ENCODE data around the gene SLF2.

Gene SLF2

DNA sequence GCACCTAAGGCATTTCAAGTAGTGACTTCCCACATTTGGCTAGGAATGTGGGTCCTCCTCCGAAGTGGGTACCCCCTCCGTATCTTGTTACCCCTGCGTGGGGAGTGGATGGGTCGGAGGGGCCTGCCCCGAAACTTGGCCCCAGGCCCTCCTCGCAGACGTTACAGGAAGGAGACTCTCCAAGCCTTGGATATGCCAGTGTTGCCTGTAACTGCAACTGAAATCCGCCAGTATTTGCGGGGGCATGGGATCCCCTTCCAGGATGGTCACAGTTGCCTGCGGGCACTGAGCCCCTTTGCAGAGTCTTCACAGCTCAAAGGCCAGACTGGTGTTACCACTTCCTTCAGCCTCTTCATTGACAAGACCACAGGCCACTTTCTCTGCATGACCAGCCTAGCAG, 75.4 kb downstream of the SLF2 start:
- Histone ChIP-seq H3K4me3 (ENCODE audit: low read depth, low read length, poor library complexity, severe bottlenecking) (peak overlapping the region; percentile 88), H3K27me3 (ENCODE audit: insufficient read depth, low read length) (no peaks in the 10 kb centered on the region), H3K9me3 (ENCODE audit: low read length) (no peaks in the 10 kb centered on the region), H3K9ac (ENCODE audit: low read length) (peak overlapping the region; percentile 86), H2AFZ (ENCODE audit: low read length) (no peak overlapping the region), H4K20me1 (ENCODE audit: insufficient read depth, low read length) (no peaks in the 10 kb centered on the region), H3K4me2 (ENCODE audit: low read length) (peak overlapping the region; percentile 95), H3K9me2 (ENCODE audit: low read depth, low read length) (no peaks in the 10 kb centered on the region), H3F3A (ENCODE audit: insufficient read depth, low read length) (no peaks in the 10 kb centered on the region), H3K79me2 (ENCODE audit: insufficient read depth, low read length) (peaks cover 15% of the 10 kb centered on the region), H3K4me1 (ENCODE audit: insufficient read depth, low read length, severe bottlenecking) (peaks cover 16% of the 10 kb centered on the region), H3K36me3 (ENCODE audit: insufficient read depth, low read length) (peaks cover 32% of the 10 kb centered on the region), H3K27ac (ENCODE audit: low read depth, low read length, poor library complexity, severe bottlenecking) (no peak overlapping the region)
- TF ChIP-seq EZH2 (IDR thresholded peaks at IDR 0.05; ENCODE audit: borderline replicate concordance, low read length), result no peak
- TF ChIP-seq, protein P1, sequence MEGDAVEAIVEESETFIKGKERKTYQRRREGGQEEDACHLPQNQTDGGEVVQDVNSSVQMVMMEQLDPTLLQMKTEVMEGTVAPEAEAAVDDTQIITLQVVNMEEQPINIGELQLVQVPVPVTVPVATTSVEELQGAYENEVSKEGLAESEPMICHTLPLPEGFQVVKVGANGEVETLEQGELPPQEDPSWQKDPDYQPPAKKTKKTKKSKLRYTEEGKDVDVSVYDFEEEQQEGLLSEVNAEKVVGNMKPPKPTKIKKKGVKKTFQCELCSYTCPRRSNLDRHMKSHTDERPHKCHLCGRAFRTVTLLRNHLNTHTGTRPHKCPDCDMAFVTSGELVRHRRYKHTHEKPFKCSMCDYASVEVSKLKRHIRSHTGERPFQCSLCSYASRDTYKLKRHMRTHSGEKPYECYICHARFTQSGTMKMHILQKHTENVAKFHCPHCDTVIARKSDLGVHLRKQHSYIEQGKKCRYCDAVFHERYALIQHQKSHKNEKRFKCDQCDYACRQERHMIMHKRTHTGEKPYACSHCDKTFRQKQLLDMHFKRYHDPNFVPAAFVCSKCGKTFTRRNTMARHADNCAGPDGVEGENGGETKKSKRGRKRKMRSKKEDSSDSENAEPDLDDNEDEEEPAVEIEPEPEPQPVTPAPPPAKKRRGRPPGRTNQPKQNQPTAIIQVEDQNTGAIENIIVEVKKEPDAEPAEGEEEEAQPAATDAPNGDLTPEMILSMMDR (IDR thresholded peaks at IDR 0.05; ENCODE audit: low read length), result no peak

DNA sequence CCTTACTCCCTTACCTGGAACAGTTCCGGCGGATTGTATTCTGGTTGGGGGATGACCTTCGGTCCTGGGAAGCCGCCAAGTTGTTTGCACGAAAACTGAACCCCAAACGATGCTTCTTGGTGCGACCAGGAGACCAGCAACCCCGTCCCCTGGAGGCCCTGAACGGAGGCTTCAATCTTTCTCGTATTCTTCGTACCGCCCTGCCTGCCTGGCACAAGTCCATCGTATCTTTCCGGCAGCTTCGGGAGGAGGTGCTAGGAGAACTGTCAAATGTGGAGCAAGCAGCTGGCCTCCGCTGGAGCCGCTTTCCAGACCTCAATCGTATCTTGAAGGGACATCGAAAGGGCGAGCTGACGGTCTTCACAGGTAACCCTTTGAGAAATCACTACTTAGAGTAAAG, 76.3 kb downstream of the SLF2 start:
- Histone ChIP-seq H3K4me2 (ENCODE audit: low read length) (no peak overlapping the region), H3K27me3 (ENCODE audit: insufficient read depth, low read length) (no peaks in the 10 kb centered on the region), H3F3A (ENCODE audit: insufficient read depth, low read length) (no peaks in the 10 kb centered on the region), H4K20me1 (ENCODE audit: insufficient read depth, low read length) (no peaks in the 10 kb centered on the region), H3K4me1 (ENCODE audit: insufficient read depth, low read length, severe bottlenecking) (peaks cover 16% of the 10 kb centered on the region), H3K36me3 (ENCODE audit: insufficient read depth, low read length) (peaks cover 41% of the 10 kb centered on the region), H3K4me3 (ENCODE audit: low read depth, low read length, poor library complexity, severe bottlenecking) (no peak overlapping the region), H3K27ac (ENCODE audit: low read depth, low read length, poor library complexity, severe bottlenecking) (no peak overlapping the region), H3K9me3 (ENCODE audit: low read length) (no peaks in the 10 kb centered on the region), H2AFZ (ENCODE audit: low read length) (no peak overlapping the region), H3K9ac (ENCODE audit: low read length) (no peak overlapping the region), H3K9me2 (ENCODE audit: low read depth, low read length) (no peaks in the 10 kb centered on the region), H3K79me2 (ENCODE audit: insufficient read depth, low read length) (peaks cover 15% of the 10 kb centered on the region)
- TF ChIP-seq EZH2 (IDR thresholded peaks at IDR 0.05; ENCODE audit: borderline replicate concordance, low read length), result no peak
- TF ChIP-seq, protein P1 (IDR thresholded peaks at IDR 0.05; ENCODE audit: low read length), result no peak

DNA sequence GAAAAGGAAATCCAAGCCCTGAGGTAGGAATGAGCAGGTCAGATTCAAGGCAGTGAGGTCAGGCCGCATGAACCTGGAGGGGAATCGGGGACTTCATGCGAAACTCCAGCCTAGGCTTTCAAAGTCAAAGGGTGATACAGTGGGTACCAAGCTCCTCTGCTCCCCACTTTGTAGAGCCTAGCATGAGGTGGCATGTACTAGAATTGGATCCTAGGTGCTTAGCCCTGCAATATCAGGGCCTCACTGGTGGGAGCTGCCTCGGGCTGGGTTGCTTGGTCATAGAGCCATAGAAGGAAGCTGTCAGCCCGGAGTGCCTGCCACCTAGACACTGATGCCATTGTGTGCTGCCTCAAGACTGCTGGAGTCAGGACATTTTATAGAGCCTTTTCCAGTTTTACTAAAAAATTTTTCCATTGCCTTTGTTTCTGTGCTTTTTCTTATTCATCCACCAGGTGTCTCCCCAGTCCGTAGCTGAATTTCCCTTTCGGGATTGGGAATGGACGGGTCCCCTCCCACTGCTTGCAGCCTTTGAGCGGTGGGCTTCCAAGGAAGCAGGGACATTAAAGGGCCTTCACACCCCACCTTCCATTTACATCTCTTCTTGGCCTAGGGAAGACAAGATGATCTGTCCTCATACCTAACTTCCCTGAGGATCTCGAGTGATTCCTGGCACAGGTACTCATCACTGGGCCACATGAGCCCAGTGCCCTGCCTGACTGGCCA, 81.4 kb downstream of the SLF2 start:
- Histone ChIP-seq H3K9me3 (ENCODE audit: low read length) (no peaks in the 10 kb centered on the region), H3K79me2 (ENCODE audit: insufficient read depth, low read length) (no peaks in the 10 kb centered on the region), H3K4me2 (ENCODE audit: low read length) (no peak overlapping the region), H3K36me3 (ENCODE audit: insufficient read depth, low read length) (peaks cover 41% of the 10 kb centered on the region), H3K9ac (ENCODE audit: low read length) (no peak overlapping the region), H3F3A (ENCODE audit: insufficient read depth, low read length) (no peaks in the 10 kb centered on the region; the same call in 1 of the 2 replicates), H3K4me3 (ENCODE audit: low read depth, low read length, poor library complexity, severe bottlenecking) (no peak overlapping the region), H3K4me1 (ENCODE audit: insufficient read depth, low read length, severe bottlenecking) (peaks cover 18% of the 10 kb centered on the region), H3K27ac (ENCODE audit: low read depth, low read length, poor library complexity, severe bottlenecking) (no peak overlapping the region), H4K20me1 (ENCODE audit: insufficient read depth, low read length) (no peaks in the 10 kb centered on the region), H2AFZ (ENCODE audit: low read length) (no peak overlapping the region), H3K27me3 (ENCODE audit: insufficient read depth, low read length) (no peaks in the 10 kb centered on the region), H3K9me2 (ENCODE audit: low read depth, low read length) (no peaks in the 10 kb centered on the region)
- no peak for TF ChIP-seq EZH2 (IDR thresholded peaks at IDR 0.05; ENCODE audit: borderline replicate concordance, low read length)
- TF ChIP-seq, protein P1 (IDR thresholded peaks at IDR 0.05; ENCODE audit: low read length), result peak; percentile 22; the same call in 1 of the 2 replicates
